ENCODE results near the gene PSPC1.
"Not testable (repeated sequence)": the region's sequence is repeated elsewhere in the genome, so short reads cannot be mapped to it uniquely, and the experiment has no call there.

Gene PSPC1

DNA sequence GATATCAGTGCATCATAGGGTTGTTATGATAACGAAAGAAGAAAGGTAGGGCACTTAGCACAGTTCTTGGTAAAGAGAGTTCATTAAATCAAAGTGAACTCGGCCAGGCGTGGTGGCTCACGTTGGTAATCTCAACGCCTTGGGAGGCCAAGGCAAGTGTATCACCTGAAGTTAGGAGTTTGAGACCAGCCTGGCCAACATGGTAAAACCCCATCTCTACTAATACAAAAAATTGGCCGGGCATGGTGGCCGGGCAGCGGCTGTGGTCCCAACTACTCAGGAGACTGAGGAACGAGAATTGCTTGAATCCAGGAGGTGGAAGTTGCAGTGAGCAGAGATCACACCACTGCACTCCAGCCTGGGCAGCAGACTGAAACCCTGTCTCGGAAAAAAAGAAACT is 19.1 kb downstream of the PSPC1 start:
- no peak for DNase-seq (ENCODE audit: low spot score)

DNA sequence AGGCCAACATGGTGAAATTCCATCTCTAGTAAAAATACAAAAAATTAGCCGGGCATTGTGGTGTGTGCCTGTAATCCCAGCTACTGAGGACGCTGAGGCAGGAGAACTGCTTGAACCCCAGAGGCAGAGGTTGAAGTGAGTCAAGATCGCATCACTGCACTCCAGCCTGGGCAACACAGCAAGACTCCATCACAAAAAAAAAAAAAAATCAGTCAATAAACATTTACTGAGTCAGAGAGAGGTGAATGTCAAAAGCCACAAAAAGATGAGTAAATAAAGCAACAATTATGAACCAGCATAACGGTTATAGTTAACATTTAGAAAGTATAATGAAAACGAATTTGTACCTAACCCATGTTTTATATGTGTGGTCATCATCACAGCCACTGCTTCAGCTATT is 23.1 kb downstream of the PSPC1 start:
- no peak for DNase-seq (ENCODE audit: low spot score)

- DNase-seq (ENCODE audit: low spot score): no peak
Observed at GRCh38 chr13:19742643-19743042, 40.1 kb downstream of the PSPC1 start.

DNA sequence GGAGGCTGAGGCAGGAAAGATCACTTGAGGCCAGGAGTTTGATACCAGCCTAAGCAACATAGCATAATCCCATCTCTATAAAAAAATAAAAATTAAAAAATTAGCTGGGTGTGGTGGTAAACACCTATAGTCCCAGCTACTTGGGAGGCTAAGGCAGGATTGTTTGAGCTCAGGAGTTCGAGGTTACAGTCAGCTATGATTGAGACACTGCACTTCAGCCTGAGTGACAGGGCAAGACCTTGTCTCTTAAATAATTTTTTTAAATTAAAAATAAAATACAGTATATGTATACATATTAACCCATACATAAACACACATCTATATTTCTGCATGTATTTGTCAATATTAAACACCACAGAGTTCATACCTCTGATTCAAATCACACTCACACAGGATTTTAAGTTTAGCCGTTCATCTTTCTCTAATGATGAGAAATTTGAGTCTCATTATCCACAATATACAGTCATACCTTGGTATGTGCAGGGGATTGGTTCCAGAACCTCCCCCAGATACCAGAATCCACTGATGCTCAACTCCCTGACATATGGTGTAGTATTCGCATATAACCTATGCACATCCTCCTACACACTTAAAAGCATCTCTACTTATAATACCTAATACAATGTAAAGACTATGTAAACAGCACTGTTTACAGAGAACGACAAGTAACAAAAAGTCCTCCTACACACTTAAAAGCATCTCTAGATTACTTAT is 44.7 kb downstream of the PSPC1 start:
- DNase-seq (ENCODE audit: low spot score): no peak

- DNase-seq (ENCODE audit: low spot score): no peak
Observed at GRCh38 chr13:19726611-19727010, 56.1 kb downstream of the PSPC1 start.

- DNase-seq (ENCODE audit: low spot score): no peak
Observed at GRCh38 chr13:19725320-19725719, 57.4 kb downstream of the PSPC1 start.

DNA sequence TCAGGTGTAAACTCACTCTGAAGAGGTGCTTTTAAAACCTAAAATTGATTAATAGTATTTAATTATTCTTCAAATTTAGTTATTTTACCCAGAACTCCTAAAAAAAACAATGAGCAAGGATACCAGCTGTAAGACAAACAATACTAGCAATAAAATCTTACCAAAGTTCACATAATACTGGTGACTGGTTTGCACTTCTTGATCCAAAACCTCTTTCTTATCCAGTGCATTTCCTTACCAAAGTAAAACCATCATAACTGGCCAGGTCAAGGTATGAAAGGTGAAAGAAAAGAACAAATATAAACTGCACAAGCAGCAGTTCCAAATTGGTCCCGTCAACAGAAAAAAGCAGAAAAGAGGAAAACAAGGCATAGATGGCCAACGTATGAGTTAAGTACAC is 62.7 kb downstream of the PSPC1 start:
- DNase-seq (ENCODE audit: low spot score): no peak

- no peak for DNase-seq (ENCODE audit: low spot score)
Observed at GRCh38 chr13:19713186-19713965, 69.4 kb downstream of the PSPC1 start.

GRCh38 chr13:19709782-19710181 is 73.0 kb downstream of the PSPC1 start:
- not testable (repeated sequence) for DNase-seq (ENCODE audit: low spot score)

DNA sequence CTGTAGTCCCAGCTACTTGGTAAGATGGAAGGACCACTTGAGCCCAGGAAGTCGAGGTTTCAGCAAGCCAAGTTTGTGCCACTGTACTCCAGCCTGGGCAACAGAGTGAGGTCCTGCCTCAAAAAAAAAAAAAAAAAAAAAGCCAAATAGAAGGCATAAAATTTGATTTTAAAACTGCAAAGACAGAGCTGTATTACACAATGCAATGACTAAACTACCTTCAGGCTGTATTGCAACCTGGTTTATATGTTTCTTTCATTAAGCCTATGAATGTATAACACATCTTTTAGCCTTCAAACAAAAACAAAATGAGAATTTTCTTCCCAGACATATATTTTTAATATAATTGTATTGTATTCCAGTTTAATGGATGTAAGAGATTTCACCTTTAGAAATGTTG is 73.7 kb downstream of the PSPC1 start:
- DNase-seq (ENCODE audit: low spot score): not testable (repeated sequence)

DNA sequence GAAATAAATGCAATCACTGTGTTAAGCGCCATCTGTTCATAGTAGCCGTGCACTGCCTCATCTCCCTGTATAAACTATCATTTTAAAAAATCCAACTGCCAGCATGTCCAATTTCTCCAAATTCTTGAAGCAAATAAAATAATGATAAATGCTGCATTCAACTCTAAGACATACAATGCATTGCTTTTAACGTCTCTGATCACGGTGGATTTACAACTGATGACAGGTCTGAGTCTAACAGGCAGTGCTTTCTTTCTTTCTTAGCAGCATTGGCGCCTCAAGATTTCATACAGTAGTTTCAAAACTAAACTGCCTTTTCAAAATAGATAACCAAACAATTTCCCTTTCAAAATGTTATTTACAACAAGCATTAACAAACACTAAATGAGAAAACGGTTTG is 78.5 kb downstream of the PSPC1 start:
- DNase-seq (ENCODE audit: low spot score): not testable (repeated sequence)

- not testable (repeated sequence) for DNase-seq (ENCODE audit: low spot score)
Observed at GRCh38 chr13:19701619-19702018, 81.1 kb downstream of the PSPC1 start.

DNA sequence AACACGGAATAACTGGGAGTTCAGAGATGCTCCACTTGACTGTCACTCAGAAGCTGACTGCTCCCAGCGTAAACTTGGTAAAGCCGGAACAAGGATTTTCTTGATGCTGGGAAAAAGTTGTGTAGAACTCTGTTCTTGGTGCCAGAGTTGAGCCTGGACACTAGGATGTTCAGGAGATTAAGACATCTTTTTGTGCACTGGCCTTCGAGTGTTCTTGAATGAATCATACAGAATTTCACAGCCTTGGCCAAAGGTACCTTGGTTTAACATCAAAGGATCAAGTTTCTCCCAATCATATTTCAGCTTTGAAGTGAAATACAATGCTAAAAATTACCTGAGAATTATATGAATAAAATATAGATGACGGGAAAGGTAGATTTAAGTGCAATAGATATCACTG is 81.8 kb downstream of the PSPC1 start:
- DNase-seq (ENCODE audit: low spot score): not testable (repeated sequence)

DNA sequence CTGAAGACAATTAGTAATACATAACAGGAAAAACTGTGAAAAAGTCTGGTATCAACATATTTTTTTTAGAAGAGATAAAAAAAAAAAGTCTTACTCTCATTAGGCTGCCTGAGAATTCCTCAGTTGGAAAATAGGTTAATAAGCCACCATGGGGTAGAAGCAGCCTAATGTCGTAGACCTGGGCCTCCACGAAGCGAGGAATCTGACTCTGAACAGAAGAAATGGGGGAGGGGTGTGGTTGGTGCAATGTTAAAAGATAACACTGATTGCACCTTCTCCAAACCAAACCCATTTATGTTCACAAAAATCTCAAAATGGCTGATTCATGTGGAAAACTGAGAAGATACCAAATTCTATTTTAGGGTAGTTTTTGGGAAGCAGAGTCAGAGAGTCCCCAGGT is 86.9 kb downstream of the PSPC1 start:
- no peak for DNase-seq (ENCODE audit: low spot score)

- DNase-seq (ENCODE audit: low spot score): no peak
Observed at GRCh38 chr13:19695428-19695827, 87.3 kb downstream of the PSPC1 start.

- DNase-seq (ENCODE audit: low spot score): not testable (repeated sequence)
Observed at GRCh38 chr13:19691447-19691846, 91.3 kb downstream of the PSPC1 start.

DNA sequence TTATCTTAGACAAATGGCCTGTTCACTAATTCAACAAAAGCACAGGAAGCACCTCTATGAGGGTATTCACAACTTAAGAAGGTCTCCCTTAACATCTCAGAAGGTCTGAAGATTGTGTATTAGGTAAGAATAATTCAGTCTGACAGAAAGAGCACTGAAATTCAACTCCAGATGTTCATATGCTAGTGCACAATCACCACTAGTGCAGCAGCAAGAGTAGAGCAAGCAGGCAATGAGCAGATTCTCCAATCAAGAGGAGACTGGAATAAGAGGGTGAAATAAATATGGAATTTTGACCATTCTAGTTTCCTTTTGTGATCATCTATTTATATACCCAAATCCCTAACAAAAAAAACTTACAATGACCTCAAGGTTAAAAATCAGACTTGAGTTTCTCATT is 97.3 kb downstream of the PSPC1 start:
- no peak for DNase-seq (ENCODE audit: low spot score)

DNA sequence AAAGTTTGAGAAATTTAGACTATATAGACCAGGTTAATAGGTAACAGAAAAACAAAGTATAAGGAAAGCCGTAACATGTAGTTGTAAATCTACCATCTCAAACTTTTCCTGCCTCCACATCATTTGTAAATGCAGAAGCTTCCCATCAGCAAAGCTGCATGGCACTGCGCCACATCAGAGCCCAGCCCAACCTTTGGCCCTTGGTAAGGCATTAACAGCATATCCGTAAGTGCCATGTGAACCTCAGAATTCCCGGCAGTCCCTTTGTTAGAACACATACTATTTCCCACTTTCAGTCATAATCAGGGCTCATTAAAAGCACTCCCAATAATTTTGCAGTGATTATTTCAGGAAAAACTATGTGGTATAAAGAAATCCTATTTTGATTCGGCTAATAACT is 97.7 kb downstream of the PSPC1 start:
- no peak for DNase-seq (ENCODE audit: low spot score)

DNA sequence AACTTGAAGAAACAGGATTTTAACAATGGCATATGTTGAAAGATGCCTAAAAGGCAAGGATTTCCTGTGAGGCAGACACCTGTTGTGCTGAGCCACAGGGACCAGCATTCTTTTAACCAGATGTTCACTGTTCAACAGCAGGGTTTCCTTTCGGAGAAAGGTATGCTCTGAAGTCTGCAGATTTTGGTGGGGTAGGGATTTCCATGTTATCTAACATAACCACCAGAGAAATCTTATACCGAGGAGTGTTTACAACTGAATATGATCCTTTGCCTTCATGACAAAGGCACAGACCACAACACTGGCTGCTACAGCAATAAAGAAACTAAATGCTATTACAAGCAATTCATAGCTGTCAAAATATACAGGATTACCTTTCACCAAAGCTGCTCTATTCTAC is 101.2 kb downstream of the PSPC1 start:
- no peak for DNase-seq (ENCODE audit: low spot score)

DNA sequence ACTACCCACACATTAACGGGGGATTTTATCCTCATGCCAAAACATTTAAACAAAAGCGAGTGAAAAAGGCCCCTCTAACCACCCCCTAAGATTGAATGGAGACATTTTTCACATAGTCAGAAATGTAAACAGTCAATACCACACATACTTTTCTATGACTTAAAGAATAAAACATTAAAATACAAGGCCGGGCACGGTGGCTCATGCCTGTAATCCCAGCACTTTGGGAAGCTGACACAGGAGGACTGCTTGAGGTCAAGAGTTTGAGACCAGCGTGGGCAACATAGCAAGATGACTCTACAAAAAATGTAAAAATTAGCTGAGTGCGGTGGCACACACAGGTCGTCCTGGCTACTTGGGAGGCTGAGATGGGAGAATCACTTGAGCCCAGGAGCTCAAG is 102.0 kb downstream of the PSPC1 start:
- DNase-seq (ENCODE audit: low spot score): no peak

GRCh38 chr13:19676168-19676567 is 106.6 kb downstream of the PSPC1 start:
- DNase-seq (ENCODE audit: low spot score): no peak

DNA sequence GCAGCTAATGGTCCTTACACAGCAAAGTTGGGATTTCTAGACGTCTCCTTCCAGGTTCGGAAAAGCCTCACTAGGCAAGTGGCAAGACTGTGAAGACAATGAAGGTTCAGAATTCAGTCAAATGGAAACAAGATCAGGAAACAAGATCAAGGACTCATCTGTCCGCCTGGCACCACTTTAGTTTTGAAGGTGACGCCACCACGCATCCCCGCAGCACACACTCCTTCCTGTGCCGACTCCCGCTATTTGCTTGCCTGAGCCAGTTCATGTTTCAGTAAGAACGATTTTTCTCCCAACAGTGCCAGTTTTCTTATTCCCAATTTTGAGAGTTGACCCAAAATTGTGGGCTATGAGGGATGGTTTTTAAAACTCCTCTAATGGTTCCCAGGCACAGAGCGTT is 107.8 kb downstream of the PSPC1 start:
- DNase-seq (ENCODE audit: low spot score): no peak
